Peyer's patch (tissue), 4 donors: ENCODE data around the gene ZNF831. TPM values are rescaled to one million over a fixed set of nuclear protein-coding genes. Genes with fewer than 3 reads are reported as not detected.

Source experiments
- DNase-seq, 3 donors: peaks; one replicate each; pipeline ENCODE4 v3.0.0-alpha.2; 2017 to 2019
- H3K27ac ChIP-seq, 4 donors: fragments of 200-600 bp; sonication (generic); one replicate each; pipeline ENCODE4 v1.5.1; 2016 to 2019
- H3K27me3 ChIP-seq, 2 donors: fragments of 200-600 bp; sonication (generic); one replicate each; pipeline ENCODE4 v1.5.1; 2019
- H3K36me3 ChIP-seq, 3 donors: fragments of 200-600 bp; sonication (generic); one replicate each; pipeline ENCODE4 v1.5.1; 2016 to 2019
- H3K4me1 ChIP-seq, 4 donors: fragments of 200-600 bp; sonication (generic); one replicate each; pipeline ENCODE4 v1.5.1; 2016 to 2019
- H3K4me3 ChIP-seq, 4 donors: fragments of 200-600 bp; sonication (generic); 1 replicate in 3 of 4; 2 replicates in 1 of 4; pipeline ENCODE4 v1.5.1; 2016 to 2019; ENCODE audit warnings: mild to moderate bottlenecking in 1 of 4
- H3K9me3 ChIP-seq, 4 donors: fragments of 200-600 bp; sonication (generic); one replicate each; pipeline ENCODE4 v1.5.1; 2016 to 2019; ENCODE audit warnings: mild to moderate bottlenecking in 1 of 4
- POLR2A ChIP-seq, 2 donors: fragments of 450-650 bp; IDR thresholded peaks; one replicate each; pipeline ENCODE4 v1.5.1; 2017; ENCODE audit warnings: antibody characterized with exemption in 2 of 2, mild to moderate bottlenecking in 2 of 2, moderate library complexity in 2 of 2
- total RNA-seq, 4 donors: library from RNA; depleted of rRNA; stranded (reverse); fragments of >200 nt; gene quantifications; one replicate each; pipeline ENCODE4 v1.1.0, GENCODE V29; 2016
- TF ChIP-seq, protein P1 (sequence below), 6 experiments: fragments of 450-650 bp in 4 of 6; fragments of 200-600 bp in 2 of 6; sonication (generic) in 1 of 6; IDR thresholded peaks; one replicate each; pipeline ENCODE4 v1.5.1; 2017 to 2019; ENCODE audit warnings: antibody characterized with exemption in 6 of 6, mild to moderate bottlenecking in 3 of 6, moderate library complexity in 1 of 6

Gene ZNF831
- total RNA-seq, 4 donors from 2014 or later = 1.7 to 11.6 (median 2.3) TPM

DNA sequence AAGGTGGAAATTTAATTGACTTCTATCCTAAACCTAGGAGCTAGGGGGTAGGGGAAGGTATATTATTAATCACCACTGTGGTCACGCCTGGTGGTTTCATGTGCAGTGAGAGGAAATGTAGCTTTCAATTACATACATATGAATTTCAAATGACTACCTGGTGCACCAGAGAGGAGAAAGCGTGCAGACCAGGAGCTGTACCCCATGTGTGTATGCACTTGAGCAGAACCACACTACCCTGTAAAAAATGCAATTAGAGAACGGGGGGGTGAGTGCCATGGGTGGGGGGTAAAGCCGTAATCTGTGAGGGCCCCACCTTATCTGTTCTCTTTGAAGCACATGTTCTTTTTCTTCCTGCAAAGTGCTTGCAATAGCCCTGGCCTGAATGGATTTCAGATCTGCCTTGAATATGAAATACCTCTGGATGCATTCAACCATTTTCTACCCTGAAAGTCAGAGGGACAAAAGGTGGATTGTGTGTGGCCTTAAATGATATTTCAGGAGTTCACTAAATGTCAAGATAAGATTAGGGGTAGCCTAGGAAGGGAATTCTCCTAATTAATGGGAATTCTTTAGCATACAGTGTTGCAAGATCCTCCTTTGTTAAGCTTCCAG lies 105.9 kb downstream of the ZNF831 start:
- Histone ChIP-seq H3K4me1 (no peaks in the 10 kb centered on the region), H3K27me3 (no peaks in the 10 kb centered on the region), H3K27ac (no peak overlapping the region), H3K4me3 (no peak overlapping the region), H3K9me3 (no peaks in the 10 kb centered on the region), H3K36me3 (no peaks in the 10 kb centered on the region)
- no peak for DNase-seq
- no peak for TF ChIP-seq POLR2A (IDR thresholded peaks at IDR 0.05)
- TF ChIP-seq, protein P1, sequence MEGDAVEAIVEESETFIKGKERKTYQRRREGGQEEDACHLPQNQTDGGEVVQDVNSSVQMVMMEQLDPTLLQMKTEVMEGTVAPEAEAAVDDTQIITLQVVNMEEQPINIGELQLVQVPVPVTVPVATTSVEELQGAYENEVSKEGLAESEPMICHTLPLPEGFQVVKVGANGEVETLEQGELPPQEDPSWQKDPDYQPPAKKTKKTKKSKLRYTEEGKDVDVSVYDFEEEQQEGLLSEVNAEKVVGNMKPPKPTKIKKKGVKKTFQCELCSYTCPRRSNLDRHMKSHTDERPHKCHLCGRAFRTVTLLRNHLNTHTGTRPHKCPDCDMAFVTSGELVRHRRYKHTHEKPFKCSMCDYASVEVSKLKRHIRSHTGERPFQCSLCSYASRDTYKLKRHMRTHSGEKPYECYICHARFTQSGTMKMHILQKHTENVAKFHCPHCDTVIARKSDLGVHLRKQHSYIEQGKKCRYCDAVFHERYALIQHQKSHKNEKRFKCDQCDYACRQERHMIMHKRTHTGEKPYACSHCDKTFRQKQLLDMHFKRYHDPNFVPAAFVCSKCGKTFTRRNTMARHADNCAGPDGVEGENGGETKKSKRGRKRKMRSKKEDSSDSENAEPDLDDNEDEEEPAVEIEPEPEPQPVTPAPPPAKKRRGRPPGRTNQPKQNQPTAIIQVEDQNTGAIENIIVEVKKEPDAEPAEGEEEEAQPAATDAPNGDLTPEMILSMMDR (IDR thresholded peaks at IDR 0.05) = no peak

DNA sequence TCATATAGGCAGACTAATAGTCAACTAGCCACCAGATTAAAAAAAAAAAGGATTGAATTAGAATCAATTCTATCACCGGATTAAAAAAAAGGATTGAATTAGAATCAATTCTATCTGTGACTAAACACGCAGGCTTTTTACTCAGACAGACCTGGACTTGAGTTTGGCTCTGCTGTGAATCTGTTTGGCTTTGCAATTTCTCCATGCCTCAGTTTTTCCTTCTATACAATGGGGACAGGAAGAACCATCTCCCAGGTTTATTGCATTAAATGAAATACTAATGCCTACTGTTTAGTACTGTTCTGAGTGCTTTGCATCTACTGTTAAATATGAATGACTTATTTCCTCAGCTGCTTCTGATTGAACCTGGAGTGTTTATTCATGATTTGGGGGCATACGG lies 106.8 kb downstream of the ZNF831 start:
- H3K27me3 ChIP-seq = no peaks in the 10 kb centered on the region
- H3K4me3 ChIP-seq = no peak overlapping the region
- H3K36me3 ChIP-seq = no peaks in the 10 kb centered on the region
- no peaks in the 10 kb centered on the region for H3K4me1 ChIP-seq
- TF ChIP-seq POLR2A (IDR thresholded peaks at IDR 0.05) = no peak
- TF ChIP-seq, protein P1 (IDR thresholded peaks at IDR 0.05) = no peak
- no peak overlapping the region for H3K27ac ChIP-seq
- DNase-seq = no peak
- no peaks in the 10 kb centered on the region for H3K9me3 ChIP-seq

DNA sequence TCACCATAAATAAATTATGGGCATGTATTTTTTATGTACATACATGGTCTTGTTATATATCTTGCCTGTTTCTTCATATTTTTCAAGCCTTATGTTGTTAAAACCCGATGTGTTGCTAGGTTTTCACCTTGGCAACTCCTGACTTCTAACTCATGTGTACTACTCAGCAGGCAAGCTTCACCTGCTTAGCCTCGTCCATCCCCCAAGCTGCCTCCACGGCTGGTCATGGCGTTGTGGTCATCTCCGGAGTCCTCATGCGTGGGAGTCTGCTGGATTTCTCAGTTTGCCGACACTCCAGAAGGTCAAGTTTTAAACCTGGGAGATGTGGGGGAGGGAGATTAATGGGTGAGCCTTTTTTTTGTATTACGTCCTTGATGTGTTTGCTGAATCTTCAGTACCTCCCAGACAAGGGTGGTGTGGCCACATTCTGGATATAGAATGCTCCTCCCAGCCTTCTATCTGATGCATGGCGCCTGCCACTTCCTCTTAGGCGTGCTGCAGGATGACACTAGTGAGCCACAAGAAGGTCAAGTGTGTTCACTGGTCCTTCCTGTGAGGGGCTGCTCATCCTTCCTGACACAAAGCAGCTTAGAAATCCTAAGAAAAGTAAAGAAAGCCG lies 110.2 kb downstream of the ZNF831 start:
- Histone ChIP-seq H3K36me3 (no peaks in the 10 kb centered on the region), H3K4me3 (no peak overlapping the region), H3K9me3 (no peaks in the 10 kb centered on the region), H3K27ac (no peak overlapping the region), H3K27me3 (no peaks in the 10 kb centered on the region), H3K4me1 (no peaks in the 10 kb centered on the region)
- DNase-seq = no peak
- no peak for TF ChIP-seq POLR2A (IDR thresholded peaks at IDR 0.05)
- TF ChIP-seq, protein P1 (IDR thresholded peaks at IDR 0.05) = no peak

DNA sequence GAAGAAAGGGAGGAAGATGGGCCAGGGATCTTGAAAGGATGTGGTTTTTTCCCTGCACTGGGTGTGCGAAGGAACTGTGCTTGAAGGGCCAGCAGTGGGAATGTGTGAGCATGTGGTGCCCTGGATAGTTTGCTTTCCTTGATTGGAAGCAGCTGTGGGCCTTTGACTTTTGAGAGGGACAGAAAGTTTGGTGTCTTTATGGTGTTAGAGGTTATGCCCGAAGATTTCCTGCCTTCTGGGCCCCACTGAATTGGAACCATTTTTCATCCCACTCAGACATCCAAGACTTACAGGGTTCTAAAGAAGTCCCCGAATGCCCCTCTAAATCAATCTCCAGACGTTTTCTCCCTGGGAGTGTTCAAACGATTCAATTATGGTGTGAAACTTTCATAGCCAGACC lies 113.3 kb downstream of the ZNF831 start:
- H3K4me3 ChIP-seq = no peak overlapping the region

DNA sequence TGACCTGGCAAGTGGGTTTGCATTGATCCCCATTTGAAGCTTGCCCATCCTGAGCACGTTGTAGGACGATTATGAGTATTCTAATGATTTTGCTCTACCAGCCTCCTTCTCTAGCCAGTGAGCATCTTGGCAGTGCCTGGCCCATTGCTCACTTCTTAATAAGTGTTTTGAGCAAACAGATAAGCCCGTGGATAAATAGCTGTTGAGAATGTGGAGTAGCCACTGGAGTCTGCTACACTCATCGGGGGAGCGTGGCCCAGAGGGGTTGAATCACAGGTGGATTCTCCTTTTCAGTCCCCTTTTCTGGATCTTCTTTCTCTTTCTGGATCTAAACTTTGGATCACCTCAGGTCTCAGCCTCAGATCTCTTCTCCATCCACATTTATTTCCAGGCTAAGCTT lies 120.8 kb downstream of the ZNF831 start:
- Histone ChIP-seq H3K27ac (no peak overlapping the region), H3K36me3 (no peaks in the 10 kb centered on the region), H3K4me1 (no peaks in the 10 kb centered on the region), H3K9me3 (no peaks in the 10 kb centered on the region), H3K27me3 (no peaks in the 10 kb centered on the region), H3K4me3 (no peak overlapping the region)
- no peak for DNase-seq
- TF ChIP-seq, protein P1 (IDR thresholded peaks at IDR 0.05) = no peak
- TF ChIP-seq POLR2A (IDR thresholded peaks at IDR 0.05) = no peak

More for the DNA sequence above, 113.3 kb downstream of the ZNF831 start:
- no peaks in the 10 kb centered on the region for H3K36me3 ChIP-seq
- H3K27me3 ChIP-seq = no peaks in the 10 kb centered on the region
- DNase-seq = no peak
- no peaks in the 10 kb centered on the region for H3K4me1 ChIP-seq
- H3K27ac ChIP-seq = no peak overlapping the region
- no peaks in the 10 kb centered on the region for H3K9me3 ChIP-seq
- TF ChIP-seq, protein P1 (IDR thresholded peaks at IDR 0.05) = no peak
